Endothelial cell of umbilical vein (primary cell): ENCODE data around the gene KIF1C. TPM values are rescaled to one million over a fixed set of nuclear protein-coding genes. Genes with fewer than 3 reads are reported as not detected.

Experiments
- BruUV-seq: library from RNA; stranded (reverse); fragments of 400-500 nt; replicated peaks from 2 replicates; lab custom pipeline; 2021; lab: Mats Ljungman, UMichigan
- CTCF ChIA-PET: fragments of 300-600, 350-600 bp; sonication (Branson Sonifier 250); formaldehyde crosslinking; loops from one replicate; lab custom pipeline; 2021; ENCODE audit warnings: antibody characterized with exemption, inconsistent platforms; lab: Charles Lee
- POLR2A ChIA-PET: fragments of 300-600, 350-600 bp; sonication (Branson Sonifier 250); formaldehyde crosslinking; loops from one replicate; lab custom pipeline; 2021; ENCODE audit warnings: antibody characterized with exemption, inconsistent platforms; lab: Charles Lee
- DNase-seq: peaks from one replicate; pipeline ENCODE4 v3.0.0-alpha.2; 2011; ENCODE audit warnings: low read depth, low spot score
- FAIRE-seq: peaks from 2 replicates; lab custom pipeline; 2011; peaks lifted over from hg19 to GRCh38; lab: Jason Lieb, UNC
- H2AFZ ChIP-seq: 2 replicates; pipeline ENCODE4 v1.6.0; 2012; ENCODE audit warnings: low read depth, low read length, control low read depth, inconsistent platforms
- H3K27ac ChIP-seq: 2 replicates; pipeline ENCODE4 v1.5.1; 2011; ENCODE audit warnings: low read depth, mild to moderate bottlenecking, control low read depth, low read length, moderate library complexity; ENCODE audit not compliant: insufficient read depth
- H3K27me3 ChIP-seq, 2 experiments: 2 replicates each; pipeline versions ENCODE4 v1.6.0 to v1.6.1; 2011; ENCODE audit warnings: low read length in 2 of 2, mixed read lengths in 1 of 2; ENCODE audit not compliant: control insufficient read depth in 2 of 2, insufficient read depth in 2 of 2
- H3K36me3 ChIP-seq, 2 experiments: 2 replicates in 1 of 2; 3 replicates in 1 of 2; pipeline ENCODE4 v1.5.1; 2011; ENCODE audit warnings: low read length in 2 of 2, mild to moderate bottlenecking in 1 of 2, moderate library complexity in 1 of 2; ENCODE audit not compliant: control insufficient read depth in 2 of 2, insufficient read depth in 2 of 2; ENCODE audit errors: extremely low read depth in 1 of 2
- H3K4me1 ChIP-seq: 3 replicates; pipeline ENCODE4 v1.5.1; 2011; ENCODE audit warnings: mild to moderate bottlenecking, low read length; ENCODE audit not compliant: control insufficient read depth, insufficient read depth; ENCODE audit errors: extremely low read depth
- H3K4me2 ChIP-seq: 2 replicates; pipeline ENCODE4 v1.6.1; 2011; ENCODE audit warnings: low read length, control low read depth, mixed read lengths; ENCODE audit not compliant: insufficient read depth
- H3K4me3 ChIP-seq, 3 experiments: fragments of 200-600 bp in 1 of 3; sonication (generic), shearing (Covaris generic) in 1 of 3; replicated peaks in 1 of 3; 2 replicates each; pipeline ENCODE4 v1.5.1; 2011 to 2016; ENCODE audit warnings: control low read depth in 3 of 3, low read length in 3 of 3, mild to moderate bottlenecking in 2 of 3, inconsistent platforms in 1 of 3, low read depth in 1 of 3, moderate library complexity in 1 of 3; ENCODE audit not compliant: insufficient read depth in 1 of 3
- H3K79me2 ChIP-seq: 2 replicates; pipeline ENCODE4 v1.6.0; 2012; ENCODE audit warnings: low read length, inconsistent platforms; ENCODE audit not compliant: control insufficient read depth, insufficient read depth
- H3K9ac ChIP-seq: replicated peaks from 2 replicates; pipeline ENCODE3; 2011; ENCODE audit warnings: low read length, control low read depth; ENCODE audit not compliant: insufficient read depth; ENCODE audit errors: extremely low read depth
- H3K9me1 ChIP-seq: replicated peaks from 3 replicates; pipeline ENCODE4 v1.6.0; 2011; ENCODE audit warnings: mild to moderate bottlenecking, low read length; ENCODE audit not compliant: control insufficient read depth, insufficient read depth; ENCODE audit errors: extremely low read depth
- H3K9me3 ChIP-seq: replicated peaks from 2 replicates; pipeline ENCODE4 v1.5.1; 2012; ENCODE audit warnings: low read length, inconsistent platforms; ENCODE audit not compliant: control insufficient read depth, insufficient read depth
- H4K20me1 ChIP-seq: replicated peaks from 2 replicates; pipeline ENCODE3; 2011; ENCODE audit warnings: mild to moderate bottlenecking, low read length; ENCODE audit not compliant: control insufficient read depth, insufficient read depth; ENCODE audit errors: extremely low read depth
- MAX ChIP-seq: IDR thresholded peaks from 2 replicates; pipeline ENCODE4 v1.6.1; 2011; ENCODE audit not compliant: insufficient read depth, insufficient read length
- POLR2A ChIP-seq: IDR thresholded peaks from 2 replicates; pipeline ENCODE4 v1.6.1; 2012; ENCODE audit warnings: low read depth, mild to moderate bottlenecking, control low read depth, low read length
- POLR2AphosphoS5 ChIP-seq: IDR thresholded peaks from 2 replicates; pipeline ENCODE4 v1.6.1; 2012; ENCODE audit warnings: low read depth, mild to moderate bottlenecking, control low read depth, low read length, moderate library complexity; ENCODE audit not compliant: insufficient read depth
- dilution Hi-C: fragments of 300-500 bp; cut with MboI; formaldehyde crosslinking; loops from one replicate; pipeline ENCODE4 v1.15.0; 2019; ENCODE audit warnings: low sequenced_read_pairs; ENCODE audit not compliant: extremely low pct_ligation_motif_present
- intact Hi-C: fragments of 100-400 bp; cut with micrococcal nuclease; formaldehyde crosslinking; loops from one replicate; pipeline ENCODE4 v1.10.0; 2022
- polyA plus RNA-seq, 4 experiments: library from polyadenylated mRNA; depleted of rRNA in 3 of 4; stranded (reverse) in 3 of 4; unstranded in 1 of 4; fragments of >200 nt; gene quantifications; 2 replicates each; pipeline versions ENCODE4 v1.2.1 to v1.2.3, GENCODE V29; 2011 to 2012; ENCODE audit warnings: missing spikeins in 1 of 4
- total RNA-seq: library from RNA; stranded (reverse); gene quantifications from 2 replicates; pipeline ENCODE4 v1.2.3, GENCODE V29; 2021
- TF ChIP-seq, protein P1 (sequence below), 2 donors: IDR thresholded peaks; 1 replicate in 1 of 2; 2 replicates in 1 of 2; pipeline ENCODE4 v1.5.1; 2011; ENCODE audit warnings: low read length in 2 of 2, mild to moderate bottlenecking in 2 of 2, moderate library complexity in 2 of 2, control low read depth in 1 of 2, inconsistent platforms in 1 of 2, low read depth in 1 of 2; ENCODE audit not compliant: insufficient read depth in 1 of 2; ENCODE audit errors: extremely low read depth in 1 of 2

Gene KIF1C
- total and polyA plus RNA-seq, 2 donors (not counting 3 experiments of a cell fraction or from before 2014, with no cell fraction given): 33.6 to 171 TPM

DNA sequence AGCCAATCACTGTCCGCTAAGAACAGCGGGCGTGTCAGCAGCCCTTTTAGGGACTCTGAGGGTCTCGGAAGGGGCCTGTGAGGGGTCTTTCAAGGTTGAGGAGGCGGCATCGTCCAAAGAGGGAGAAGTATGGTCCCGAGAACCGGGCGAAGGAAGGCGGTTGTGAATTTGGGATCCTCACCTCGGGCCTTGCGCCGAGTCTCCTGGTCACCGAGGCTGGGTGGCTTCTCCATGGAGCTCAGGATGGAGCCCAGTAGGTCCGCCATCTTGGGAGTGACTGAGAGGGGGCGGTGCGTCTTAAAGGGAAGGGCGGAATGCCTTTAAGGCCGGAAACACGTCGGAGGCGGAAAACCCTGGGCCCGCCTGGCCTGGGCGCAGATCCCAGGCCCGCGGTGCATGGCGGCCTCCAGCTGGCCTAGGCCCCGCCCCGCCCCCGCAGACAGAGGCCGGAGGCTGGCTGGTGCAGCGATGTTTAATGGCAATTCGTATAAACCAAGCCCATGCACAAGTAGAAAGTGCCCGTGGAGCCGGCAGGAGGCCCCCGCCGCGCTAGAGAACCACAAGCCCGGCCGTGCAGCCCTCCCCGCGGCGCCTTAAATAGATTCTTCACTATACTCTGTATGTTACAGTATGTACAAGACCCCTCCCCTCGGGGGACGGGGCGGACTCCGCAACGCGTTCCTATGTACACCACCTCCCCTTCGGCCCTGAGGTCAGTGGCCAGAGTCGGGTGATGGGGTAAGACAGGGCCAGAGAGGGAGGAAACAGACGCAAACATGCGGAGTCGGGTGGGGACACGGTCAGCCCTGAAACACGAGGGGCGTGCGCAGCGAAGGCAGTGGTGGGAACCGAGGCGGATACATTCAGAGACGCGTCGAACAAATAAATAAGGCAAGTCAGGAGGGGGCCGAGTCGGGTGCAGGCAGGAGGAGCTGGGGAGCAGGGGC lies 29.9 kb upstream of the KIF1C start, which contains the start of gene SPAG7:
TSS of gene SPAG7 (minus strand) at position 279 of the 947 bp plus-strand sequence. CDS start at position 266, 13 bp downstream.
- peak; percentile 42 for FAIRE-seq

More for the DNA sequence above, 29.9 kb upstream of the KIF1C start, which contains the start of gene SPAG7:
- H3K4me2 ChIP-seq: peak within 1 kb of the TSS; percentile 85
- H3K27me3 ChIP-seq: no peaks in the 10 kb centered on the region
- dilution Hi-C loops: no loop called here
- peaks cover 9% of the 10 kb centered on the region for H3K79me2 ChIP-seq
- H3K4me1 ChIP-seq: peaks cover 24% of the 10 kb centered on the region
- H3K36me3 ChIP-seq: peaks cover 4 to 20% of the 10 kb centered on the region in 2 experiments
- H3K9ac ChIP-seq: peak within 1 kb of the TSS; percentile 71
- H3K9me1 ChIP-seq: no peaks in the 10 kb centered on the region
- H4K20me1 ChIP-seq: no peaks in the 10 kb centered on the region
- DNase-seq: peak; percentile 99
- peak within 1 kb of the TSS; percentile 45 for H2AFZ ChIP-seq
- TF ChIP-seq POLR2AphosphoS5 (peak; percentile 85), POLR2A (peak; percentile 95), MAX (peak; percentile 52)
- TF ChIP-seq, protein P1, sequence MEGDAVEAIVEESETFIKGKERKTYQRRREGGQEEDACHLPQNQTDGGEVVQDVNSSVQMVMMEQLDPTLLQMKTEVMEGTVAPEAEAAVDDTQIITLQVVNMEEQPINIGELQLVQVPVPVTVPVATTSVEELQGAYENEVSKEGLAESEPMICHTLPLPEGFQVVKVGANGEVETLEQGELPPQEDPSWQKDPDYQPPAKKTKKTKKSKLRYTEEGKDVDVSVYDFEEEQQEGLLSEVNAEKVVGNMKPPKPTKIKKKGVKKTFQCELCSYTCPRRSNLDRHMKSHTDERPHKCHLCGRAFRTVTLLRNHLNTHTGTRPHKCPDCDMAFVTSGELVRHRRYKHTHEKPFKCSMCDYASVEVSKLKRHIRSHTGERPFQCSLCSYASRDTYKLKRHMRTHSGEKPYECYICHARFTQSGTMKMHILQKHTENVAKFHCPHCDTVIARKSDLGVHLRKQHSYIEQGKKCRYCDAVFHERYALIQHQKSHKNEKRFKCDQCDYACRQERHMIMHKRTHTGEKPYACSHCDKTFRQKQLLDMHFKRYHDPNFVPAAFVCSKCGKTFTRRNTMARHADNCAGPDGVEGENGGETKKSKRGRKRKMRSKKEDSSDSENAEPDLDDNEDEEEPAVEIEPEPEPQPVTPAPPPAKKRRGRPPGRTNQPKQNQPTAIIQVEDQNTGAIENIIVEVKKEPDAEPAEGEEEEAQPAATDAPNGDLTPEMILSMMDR (IDR thresholded peaks at IDR 0.05; ENCODE audit: extremely low read depth in 1 of 2, insufficient read depth in 1 of 2, low read depth in 1 of 2, low read length in 2 of 2): no peak
- intact Hi-C loops: loop anchor here (1.0 kb wide), 4 partner anchors 19 to 59 kb away; partner anchors contain the start of genes CAMTA2, PFN1, RNF167 and SLC25A11
- H3K9me3 ChIP-seq: no peaks in the 10 kb centered on the region
- peak within 1 kb of the TSS; percentile 69 for H3K27ac ChIP-seq
- CTCF ChIA-PET: interaction anchor here (1.0 to 4.5 kb wide), 11 partner anchors 11 to 257 kb away, joined by 3 to 40 read pairs (median 6); partner anchors contain the start of genes ARRB2, CAMTA2, CHRNE and RNF167
- peak within 1 kb of the TSS; percentile 20 to 87 (median 63) for H3K4me3 ChIP-seq
- POLR2A ChIA-PET: interaction anchor here (0.6 to 2.6 kb wide), 9 partner anchors 14 to 155 kb away, joined by 3 to 18 read pairs (median 5); partner anchors contain the start of genes ENO3, PFN1, RNF167 and SLC25A11
- BruUV-seq: TSS peak; percentile 71
